K562 (cell line): Measurements from ENCODE around the gene GARIN5B. TPM values are rescaled to one million over a fixed set of nuclear protein-coding genes. Genes with fewer than 3 reads are reported as not detected.

Experiments used
- ATAC-seq: fragments of 200-7000 bp; cut with Tn5 transposase; 3 replicates; pipeline ENCODE4 v1.9.1; 2020; ENCODE audit warnings: moderate library complexity
- BruUV-seq: library from RNA; stranded (reverse); fragments of 400-500 nt; replicated peaks from 2 replicates; lab custom pipeline; 2021; lab: Mats Ljungman, UMichigan
- CTCF ChIA-PET: fragments of 300-600 bp; formaldehyde crosslinking; extraction: SDS; loops from one replicate; lab custom pipeline; 2021; ENCODE audit warnings: low intra/inter-chr PET ratio; lab: Yijun Ruan, JAX
- POLR2A ChIA-PET: fragments of 300-600, 350-650 bp; sonication (Branson Sonifier 250); formaldehyde crosslinking; extraction: SDS; loops from one replicate; lab custom pipeline; 2021; ENCODE audit warnings: antibody characterized with exemption, inconsistent platforms; lab: Yijun Ruan, JAX
- DNase-seq, 4 experiments: peaks; one replicate each; pipeline versions ENCODE4 v3.0.0 to v3.0.0-alpha.2; 2011 to 2018; ENCODE audit warnings: low spot score in 3 of 4, mixed read lengths in 3 of 4; ENCODE audit errors: extremely low read depth in 1 of 4
- FAIRE-seq: peaks from 2 replicates; lab custom pipeline; 2011; peaks lifted over from hg19 to GRCh38; lab: Jason Lieb, UNC
- H2AFZ ChIP-seq: 2 replicates; pipeline ENCODE4 v1.6.0; 2011; ENCODE audit warnings: low read depth, low read length, control low read depth, inconsistent platforms
- H3K27ac ChIP-seq: fragments of 200-600 bp; 3 replicates; pipeline ENCODE4 v1.8.0; 2011; ENCODE audit warnings: low read depth, mild to moderate bottlenecking, control low read depth, inconsistent platforms, low read length, moderate library complexity, mixed read lengths; ENCODE audit errors: extremely low read depth
- H3K27me3 ChIP-seq, 2 experiments: fragments of 300-600 bp in 1 of 2; 2 replicates in 1 of 2; 3 replicates in 1 of 2; pipeline versions ENCODE4 v1.6.0 to v1.8.0; 2011; ENCODE audit warnings: inconsistent platforms in 2 of 2, low read length in 2 of 2, mild to moderate bottlenecking in 1 of 2, mixed read lengths in 1 of 2, moderate library complexity in 1 of 2; ENCODE audit not compliant: control insufficient read depth in 2 of 2, insufficient read depth in 2 of 2
- H3K36me3 ChIP-seq: fragments of 300-600 bp; 3 replicates; pipeline ENCODE4 v1.8.0; 2011; ENCODE audit warnings: mild to moderate bottlenecking, low read length, inconsistent platforms; ENCODE audit not compliant: control insufficient read depth, insufficient read depth
- H3K4me1 ChIP-seq, 2 experiments: fragments of 200-600 bp in 1 of 2; replicated peaks in 1 of 2; 2 replicates in 1 of 2; 3 replicates in 1 of 2; pipeline versions ENCODE4 v1.5.1 to v1.8.0; 2011; ENCODE audit warnings: inconsistent platforms in 2 of 2, low read length in 2 of 2, mild to moderate bottlenecking in 1 of 2, mixed read lengths in 1 of 2, moderate library complexity in 1 of 2; ENCODE audit not compliant: control insufficient read depth in 2 of 2, insufficient read depth in 2 of 2
- H3K4me2 ChIP-seq: 2 replicates; pipeline ENCODE4 v1.6.1; 2011; ENCODE audit warnings: low read length, control low read depth, inconsistent platforms, mixed read lengths; ENCODE audit not compliant: insufficient read depth
- H3K4me3 ChIP-seq: fragments of 200-600 bp; sonication (generic), shearing (Covaris generic); 2 replicates; pipeline ENCODE4 v1.5.1; 2016; ENCODE audit warnings: control low read depth, inconsistent platforms
- H3K79me2 ChIP-seq: fragments of 200-600 bp; 3 replicates; pipeline ENCODE4 v1.8.0; 2011; ENCODE audit warnings: low read length, inconsistent platforms; ENCODE audit not compliant: control insufficient read depth, insufficient read depth
- H3K9ac ChIP-seq, 2 experiments: 2 replicates each; pipeline versions ENCODE4 v1.6.0 to v1.6.1; 2011; ENCODE audit warnings: low read depth in 2 of 2, low read length in 2 of 2, control low read depth in 1 of 2, inconsistent platforms in 1 of 2, mild to moderate bottlenecking in 1 of 2, mixed read lengths in 1 of 2; ENCODE audit not compliant: insufficient read depth in 1 of 2
- H3K9me1 ChIP-seq: one replicate; pipeline ENCODE4 v1.6.0; 2011; ENCODE audit warnings: inconsistent platforms, mild to moderate bottlenecking, low read length, moderate library complexity; ENCODE audit not compliant: control insufficient read depth, insufficient read depth
- H3K9me3 ChIP-seq: replicated peaks from 2 replicates; pipeline ENCODE4 v1.5.1; 2011; ENCODE audit warnings: low read depth, low read length, inconsistent platforms; ENCODE audit not compliant: control insufficient read depth, insufficient read depth
- H4K20me1 ChIP-seq: replicated peaks from 2 replicates; pipeline ENCODE4 v1.6.1; 2011; ENCODE audit warnings: low read length, inconsistent platforms, mixed read lengths; ENCODE audit not compliant: control insufficient read depth, insufficient read depth
- BDP1 ChIP-seq: IDR thresholded peaks from 3 replicates; pipeline ENCODE4 v1.6.1; 2011; ENCODE audit not compliant: insufficient read length, insufficient read depth
- ETS2 ChIP-seq: IDR thresholded peaks from 2 replicates; pipeline ENCODE4 v1.6.1; 2016; ENCODE audit warnings: borderline replicate concordance, missing genetic modification characterization, mild to moderate bottlenecking, moderate library complexity, missing compliant biosample characterization; ENCODE audit not compliant: poor library complexity, severe bottlenecking
- FOXJ2 ChIP-seq: fragments of 200-800 bp; sonication (Bioruptor generic); IDR thresholded peaks from 2 replicates; pipeline ENCODE4 v1.6.1; 2016; ENCODE audit warnings: missing genetic modification characterization, missing compliant biosample characterization
- NEUROD1 ChIP-seq: fragments of 150-350 bp; IDR thresholded peaks from 2 replicates; pipeline ENCODE4 v1.6.1; 2014; ENCODE audit warnings: borderline replicate concordance, low read length, low read depth; ENCODE audit not compliant: partially characterized antibody
- POLR2G ChIP-seq: fragments of 200-400 bp; formaldehyde crosslinking; IDR thresholded peaks from 2 replicates; pipeline ENCODE4 v1.6.1; 2017; ENCODE audit warnings: low read depth, mild to moderate bottlenecking, antibody characterized with exemption, low read length, moderate library complexity
- RBM15 ChIP-seq: fragments of 200-400 bp; formaldehyde crosslinking; IDR thresholded peaks from 2 replicates; pipeline ENCODE4 v1.6.1; 2018; ENCODE audit warnings: mild to moderate bottlenecking, low read length, moderate library complexity; ENCODE audit not compliant: insufficient read depth
- ZNF253 ChIP-seq: fragments of 250-450 bp; sonication (Bioruptor Pico); conservative IDR thresholded peaks from 2 replicates; pipeline ENCODE4 v1.6.1; 2021; ENCODE audit warnings: mild to moderate bottlenecking
- ZNF507 ChIP-seq: conservative IDR thresholded peaks from 2 replicates; pipeline ENCODE4 v1.6.1; 2017; ENCODE audit warnings: missing genetic modification characterization, missing compliant biosample characterization
- WGBS: fragments of 100-300 bp; shearing (Covaris generic); methylation state at CpG from one replicate; pipeline ENCODE4 v1.1.6; 2016; ENCODE audit warnings: low coverage, mixed read lengths; ENCODE audit not compliant: insufficient coverage; ENCODE audit errors: missing lambda C conversion rate; 5-methylcytosine and 5-hydroxymethylcytosine counted together
- in situ Hi-C: fragments of 300-500 bp; cut with MboI; formaldehyde crosslinking; loops from 4 replicates; pipeline ENCODE4 v1.15.0; 2018; ENCODE audit warnings: inconsistent platforms, mixed read lengths
- intact Hi-C: fragments of 100-400 bp; cut with micrococcal nuclease; formaldehyde crosslinking; loops from 2 replicates; pipeline ENCODE4 v1.14.2; 2022
- polyA plus RNA-seq, 8 experiments: library from polyadenylated mRNA; depleted of rRNA in 4 of 8; stranded (reverse) in 5 of 8; unstranded in 3 of 8; fragments of >200 nt; fragmentation: Nextera tagmentation in 2 of 8; fragmentation: Illumina TruSeq in 1 of 8; extraction: Ambion mirVana in 2 of 8; extraction: Trizol in 1 of 8; gene quantifications; 2 replicates each; pipeline versions ENCODE4 v1.2.1 to v1.2.3, GENCODE V29; 2011 to 2014; ENCODE audit warnings: inconsistent platforms in 1 of 8, missing spikeins in 1 of 8
- total RNA-seq, 7 experiments: library from RNA; depleted of rRNA in 6 of 7; stranded (reverse); fragments of >200 nt in 6 of 7; fragmentation: Illumina TruSeq in 2 of 7; extraction: Trizol in 2 of 7; gene quantifications; 2 replicates each; pipeline versions ENCODE4 v1.2.1 to v1.2.3, GENCODE V29; 2011 to 2021; ENCODE audit warnings: low replicate concordance in 1 of 7
- TF ChIP-seq, protein P1 (sequence below): fragments of 450-650 bp; IDR thresholded peaks from 2 replicates; pipeline ENCODE4 v1.6.1; 2016; ENCODE audit warnings: mild to moderate bottlenecking, moderate library complexity
- TF ChIP-seq, protein P2 (sequence below): fragments of 450-650 bp; formaldehyde crosslinking; IDR thresholded peaks from 2 replicates; pipeline ENCODE4 v1.4.0; 2022; ENCODE audit warnings: missing genetic modification characterization

Gene GARIN5B
- total and polyA plus RNA-seq, 9 of the 15 experiments (the other 6 are each of a cell fraction or from before 2014, with no cell fraction given) = not detected

DNA sequence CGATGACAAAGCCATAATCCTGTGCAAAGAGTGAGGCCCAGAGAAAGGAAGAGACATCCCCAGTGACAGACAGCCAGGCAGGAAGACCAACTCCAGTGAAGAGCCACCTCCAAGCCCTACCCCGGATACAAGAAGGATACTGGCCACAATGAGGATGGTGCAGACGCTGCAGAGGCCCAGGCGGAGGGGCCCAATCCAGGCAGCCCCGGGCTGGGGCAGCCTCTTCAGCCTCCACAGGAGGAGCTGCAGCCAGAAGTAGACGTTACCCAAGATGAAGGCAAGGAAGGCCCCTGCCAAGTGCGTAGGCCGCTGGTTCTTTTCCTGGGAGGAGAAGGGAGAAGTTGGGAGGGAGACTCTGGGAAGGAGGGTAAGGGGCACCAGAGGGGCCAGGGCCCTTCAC, 46.4 kb downstream of the GARIN5B start:
- 68% methylated on average over 8 of the region's 8 CpGs for WGBS
- no peaks in the 10 kb centered on the region for H3K27me3 ChIP-seq
- no peaks in the 10 kb centered on the region for H3K9me3 ChIP-seq
- intact Hi-C loops (no loop called here), in situ Hi-C loops (no loop called here)
- no peak overlapping the region; a peak in 1 of 4 replicates for H3K9ac ChIP-seq
- BruUV-seq = no TSS peak
- no peak for ATAC-seq
- ChIA-PET POLR2A (interaction anchor here (0.6 kb wide), 1 partner anchor 23 kb away, joined by 3 read pairs; no protein-coding TSS in a partner anchor), CTCF (no interaction called here)
- H4K20me1 ChIP-seq = no peaks in the 10 kb centered on the region
- no peaks in the 10 kb centered on the region for H3K36me3 ChIP-seq
- H2AFZ ChIP-seq = no peak overlapping the region
- peaks cover 9 to 47% of the 10 kb centered on the region in 2 experiments; a peak in 4 of 5 replicates for H3K4me1 ChIP-seq
- H3K4me2 ChIP-seq = no peak overlapping the region
- no peaks in the 10 kb centered on the region for H3K79me2 ChIP-seq
- FAIRE-seq = no peak
- H3K4me3 ChIP-seq = no peak overlapping the region
- no peaks in the 10 kb centered on the region for H3K9me1 ChIP-seq
- DNase-seq = no peak
- H3K27ac ChIP-seq = no peak overlapping the region
- no peak for TF ChIP-seq NEUROD1
- TF ChIP-seq, protein P1, sequence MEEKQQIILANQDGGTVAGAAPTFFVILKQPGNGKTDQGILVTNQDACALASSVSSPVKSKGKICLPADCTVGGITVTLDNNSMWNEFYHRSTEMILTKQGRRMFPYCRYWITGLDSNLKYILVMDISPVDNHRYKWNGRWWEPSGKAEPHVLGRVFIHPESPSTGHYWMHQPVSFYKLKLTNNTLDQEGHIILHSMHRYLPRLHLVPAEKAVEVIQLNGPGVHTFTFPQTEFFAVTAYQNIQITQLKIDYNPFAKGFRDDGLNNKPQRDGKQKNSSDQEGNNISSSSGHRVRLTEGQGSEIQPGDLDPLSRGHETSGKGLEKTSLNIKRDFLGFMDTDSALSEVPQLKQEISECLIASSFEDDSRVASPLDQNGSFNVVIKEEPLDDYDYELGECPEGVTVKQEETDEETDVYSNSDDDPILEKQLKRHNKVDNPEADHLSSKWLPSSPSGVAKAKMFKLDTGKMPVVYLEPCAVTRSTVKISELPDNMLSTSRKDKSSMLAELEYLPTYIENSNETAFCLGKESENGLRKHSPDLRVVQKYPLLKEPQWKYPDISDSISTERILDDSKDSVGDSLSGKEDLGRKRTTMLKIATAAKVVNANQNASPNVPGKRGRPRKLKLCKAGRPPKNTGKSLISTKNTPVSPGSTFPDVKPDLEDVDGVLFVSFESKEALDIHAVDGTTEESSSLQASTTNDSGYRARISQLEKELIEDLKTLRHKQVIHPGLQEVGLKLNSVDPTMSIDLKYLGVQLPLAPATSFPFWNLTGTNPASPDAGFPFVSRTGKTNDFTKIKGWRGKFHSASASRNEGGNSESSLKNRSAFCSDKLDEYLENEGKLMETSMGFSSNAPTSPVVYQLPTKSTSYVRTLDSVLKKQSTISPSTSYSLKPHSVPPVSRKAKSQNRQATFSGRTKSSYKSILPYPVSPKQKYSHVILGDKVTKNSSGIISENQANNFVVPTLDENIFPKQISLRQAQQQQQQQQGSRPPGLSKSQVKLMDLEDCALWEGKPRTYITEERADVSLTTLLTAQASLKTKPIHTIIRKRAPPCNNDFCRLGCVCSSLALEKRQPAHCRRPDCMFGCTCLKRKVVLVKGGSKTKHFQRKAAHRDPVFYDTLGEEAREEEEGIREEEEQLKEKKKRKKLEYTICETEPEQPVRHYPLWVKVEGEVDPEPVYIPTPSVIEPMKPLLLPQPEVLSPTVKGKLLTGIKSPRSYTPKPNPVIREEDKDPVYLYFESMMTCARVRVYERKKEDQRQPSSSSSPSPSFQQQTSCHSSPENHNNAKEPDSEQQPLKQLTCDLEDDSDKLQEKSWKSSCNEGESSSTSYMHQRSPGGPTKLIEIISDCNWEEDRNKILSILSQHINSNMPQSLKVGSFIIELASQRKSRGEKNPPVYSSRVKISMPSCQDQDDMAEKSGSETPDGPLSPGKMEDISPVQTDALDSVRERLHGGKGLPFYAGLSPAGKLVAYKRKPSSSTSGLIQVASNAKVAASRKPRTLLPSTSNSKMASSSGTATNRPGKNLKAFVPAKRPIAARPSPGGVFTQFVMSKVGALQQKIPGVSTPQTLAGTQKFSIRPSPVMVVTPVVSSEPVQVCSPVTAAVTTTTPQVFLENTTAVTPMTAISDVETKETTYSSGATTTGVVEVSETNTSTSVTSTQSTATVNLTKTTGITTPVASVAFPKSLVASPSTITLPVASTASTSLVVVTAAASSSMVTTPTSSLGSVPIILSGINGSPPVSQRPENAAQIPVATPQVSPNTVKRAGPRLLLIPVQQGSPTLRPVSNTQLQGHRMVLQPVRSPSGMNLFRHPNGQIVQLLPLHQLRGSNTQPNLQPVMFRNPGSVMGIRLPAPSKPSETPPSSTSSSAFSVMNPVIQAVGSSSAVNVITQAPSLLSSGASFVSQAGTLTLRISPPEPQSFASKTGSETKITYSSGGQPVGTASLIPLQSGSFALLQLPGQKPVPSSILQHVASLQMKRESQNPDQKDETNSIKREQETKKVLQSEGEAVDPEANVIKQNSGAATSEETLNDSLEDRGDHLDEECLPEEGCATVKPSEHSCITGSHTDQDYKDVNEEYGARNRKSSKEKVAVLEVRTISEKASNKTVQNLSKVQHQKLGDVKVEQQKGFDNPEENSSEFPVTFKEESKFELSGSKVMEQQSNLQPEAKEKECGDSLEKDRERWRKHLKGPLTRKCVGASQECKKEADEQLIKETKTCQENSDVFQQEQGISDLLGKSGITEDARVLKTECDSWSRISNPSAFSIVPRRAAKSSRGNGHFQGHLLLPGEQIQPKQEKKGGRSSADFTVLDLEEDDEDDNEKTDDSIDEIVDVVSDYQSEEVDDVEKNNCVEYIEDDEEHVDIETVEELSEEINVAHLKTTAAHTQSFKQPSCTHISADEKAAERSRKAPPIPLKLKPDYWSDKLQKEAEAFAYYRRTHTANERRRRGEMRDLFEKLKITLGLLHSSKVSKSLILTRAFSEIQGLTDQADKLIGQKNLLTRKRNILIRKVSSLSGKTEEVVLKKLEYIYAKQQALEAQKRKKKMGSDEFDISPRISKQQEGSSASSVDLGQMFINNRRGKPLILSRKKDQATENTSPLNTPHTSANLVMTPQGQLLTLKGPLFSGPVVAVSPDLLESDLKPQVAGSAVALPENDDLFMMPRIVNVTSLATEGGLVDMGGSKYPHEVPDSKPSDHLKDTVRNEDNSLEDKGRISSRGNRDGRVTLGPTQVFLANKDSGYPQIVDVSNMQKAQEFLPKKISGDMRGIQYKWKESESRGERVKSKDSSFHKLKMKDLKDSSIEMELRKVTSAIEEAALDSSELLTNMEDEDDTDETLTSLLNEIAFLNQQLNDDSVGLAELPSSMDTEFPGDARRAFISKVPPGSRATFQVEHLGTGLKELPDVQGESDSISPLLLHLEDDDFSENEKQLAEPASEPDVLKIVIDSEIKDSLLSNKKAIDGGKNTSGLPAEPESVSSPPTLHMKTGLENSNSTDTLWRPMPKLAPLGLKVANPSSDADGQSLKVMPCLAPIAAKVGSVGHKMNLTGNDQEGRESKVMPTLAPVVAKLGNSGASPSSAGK = no peak
- TF ChIP-seq ZNF253 = no peak
- no peak for TF ChIP-seq RBM15
- no peak for TF ChIP-seq ETS2
- TF ChIP-seq, protein P2, sequence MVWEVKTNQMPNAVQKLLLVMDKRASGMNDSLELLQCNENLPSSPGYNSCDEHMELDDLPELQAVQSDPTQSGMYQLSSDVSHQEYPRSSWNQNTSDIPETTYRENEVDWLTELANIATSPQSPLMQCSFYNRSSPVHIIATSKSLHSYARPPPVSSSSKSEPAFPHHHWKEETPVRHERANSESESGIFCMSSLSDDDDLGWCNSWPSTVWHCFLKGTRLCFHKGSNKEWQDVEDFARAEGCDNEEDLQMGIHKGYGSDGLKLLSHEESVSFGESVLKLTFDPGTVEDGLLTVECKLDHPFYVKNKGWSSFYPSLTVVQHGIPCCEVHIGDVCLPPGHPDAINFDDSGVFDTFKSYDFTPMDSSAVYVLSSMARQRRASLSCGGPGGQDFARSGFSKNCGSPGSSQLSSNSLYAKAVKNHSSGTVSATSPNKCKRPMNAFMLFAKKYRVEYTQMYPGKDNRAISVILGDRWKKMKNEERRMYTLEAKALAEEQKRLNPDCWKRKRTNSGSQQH (CRISPR knock-in tag) = no peak
- TF ChIP-seq POLR2G = no peak
- TF ChIP-seq BDP1 = no peak
- TF ChIP-seq FOXJ2 (tag) = no peak
- no peak for TF ChIP-seq ZNF507 (tag)
